HepG2 (cell line): ENCODE data around the gene PCSK7. TPM values are rescaled to one million over a fixed set of nuclear protein-coding genes. Genes with fewer than 3 reads are reported as not detected.

Experiments used
- ATAC-seq: fragments of 200-7000 bp; cut with Tn5 transposase; 3 replicates; pipeline ENCODE4 v1.9.1; 2020; ENCODE audit warnings: mild to moderate bottlenecking, moderate library complexity
- BruUV-seq: library from RNA; stranded (reverse); fragments of 400-500 nt; replicated peaks from 2 replicates; lab custom pipeline; 2021; lab: Mats Ljungman, UMichigan
- CTCF ChIA-PET: fragments of 300-600 bp; formaldehyde crosslinking; extraction: SDS; loops from one replicate; lab custom pipeline; 2021; ENCODE audit warnings: low total read pairs, inconsistent platforms, low intra/inter-chr PET ratio; lab: Yijun Ruan, JAX
- POLR2A ChIA-PET: fragments of 350-600 bp; sonication (Branson Sonifier 250); formaldehyde crosslinking; loops from one replicate; lab custom pipeline; 2020; ENCODE audit warnings: antibody characterized with exemption, inconsistent platforms; lab: Yijun Ruan, JAX
- DNase-seq: peaks from one replicate; pipeline ENCODE4 v3.0.0-alpha.2; 2015; ENCODE audit warnings: low spot score
- FAIRE-seq: peaks from 3 replicates; lab custom pipeline; 2011; peaks lifted over from hg19 to GRCh38; lab: Jason Lieb, UNC
- H2AFZ ChIP-seq: one replicate; pipeline ENCODE4 v1.6.1; 2011; ENCODE audit warnings: low read length, inconsistent platforms
- H3K27ac ChIP-seq: fragments of 300-600 bp; 3 replicates; pipeline ENCODE4 v1.8.0; 2011; ENCODE audit warnings: mixed run types, mild to moderate bottlenecking, mixed read lengths, low read length, inconsistent platforms; ENCODE audit not compliant: insufficient read depth; ENCODE audit errors: extremely low read length
- H3K27me3 ChIP-seq, 2 experiments: fragments of 200-600 bp in 1 of 2; 2 replicates in 1 of 2; 3 replicates in 1 of 2; pipeline versions ENCODE4 v1.6.0 to v1.8.0; 2011; ENCODE audit warnings: low read length in 2 of 2, mild to moderate bottlenecking in 2 of 2, moderate library complexity in 2 of 2, inconsistent platforms in 1 of 2; ENCODE audit not compliant: insufficient read depth in 2 of 2, control insufficient read depth in 1 of 2
- H3K36me3 ChIP-seq, 2 experiments: fragments of 200-600 bp in 1 of 2; replicated peaks in 1 of 2; 2 replicates in 1 of 2; 3 replicates in 1 of 2; pipeline versions ENCODE4 v1.5.1 to v1.8.0; 2011; ENCODE audit warnings: low read length in 2 of 2, inconsistent platforms in 1 of 2; ENCODE audit not compliant: insufficient read depth in 2 of 2, control insufficient read depth in 1 of 2
- H3K4me1 ChIP-seq: 2 replicates; pipeline ENCODE4 v1.5.1; 2012; ENCODE audit warnings: low read length, inconsistent platforms; ENCODE audit not compliant: insufficient read depth
- H3K4me2 ChIP-seq: 2 replicates; pipeline ENCODE4 v1.6.0; 2011; ENCODE audit warnings: low read depth, low read length, inconsistent platforms
- H3K4me3 ChIP-seq, 3 experiments: fragments of 200-600 bp in 1 of 3; sonication (generic), shearing (Covaris generic) in 1 of 3; replicated peaks in 1 of 3; 2 replicates each; pipeline ENCODE4 v1.5.1; 2011 to 2016; ENCODE audit warnings: low read length in 3 of 3, inconsistent platforms in 2 of 3, low read depth in 2 of 3, mild to moderate bottlenecking in 2 of 3, control low read depth in 1 of 3, mixed read lengths in 1 of 3; ENCODE audit not compliant: insufficient read depth in 1 of 3
- H3K79me2 ChIP-seq: one replicate; pipeline ENCODE4 v1.6.1; 2011; ENCODE audit warnings: low read length, inconsistent platforms; ENCODE audit not compliant: insufficient read depth
- H3K9ac ChIP-seq: 2 replicates; pipeline ENCODE4 v1.6.0; 2011; ENCODE audit warnings: mild to moderate bottlenecking, low read depth, low read length, inconsistent platforms; ENCODE audit not compliant: insufficient read depth
- H3K9me3 ChIP-seq: 2 replicates; pipeline ENCODE4 v1.5.1; 2012; ENCODE audit warnings: mild to moderate bottlenecking, low read length
- H4K20me1 ChIP-seq: 2 replicates; pipeline ENCODE4 v1.6.0; 2011; ENCODE audit warnings: inconsistent platforms, mild to moderate bottlenecking, low read length, moderate library complexity; ENCODE audit not compliant: insufficient read depth
- EED ChIP-seq: sonication (generic); formaldehyde crosslinking; IDR thresholded peaks from 2 replicates; pipeline ENCODE4 v1.5.0; 2020; ENCODE audit warnings: mild to moderate bottlenecking, missing genetic modification reagents
- PITX1 ChIP-seq: sonication (generic); formaldehyde crosslinking; IDR thresholded peaks from 2 replicates; pipeline ENCODE4 v1.5.1; 2020; ENCODE audit warnings: mild to moderate bottlenecking, missing genetic modification reagents
- ZC3H4 ChIP-seq: sonication (generic); formaldehyde crosslinking; IDR thresholded peaks from 2 replicates; pipeline ENCODE4 v1.4.0; 2020; ENCODE audit warnings: missing genetic modification reagents, borderline replicate concordance
- ZMAT3 ChIP-seq: sonication (generic); formaldehyde crosslinking; conservative IDR thresholded peaks from 2 replicates; pipeline ENCODE4 v1.7.0; 2021; ENCODE audit warnings: missing genetic modification reagents
- ZNF160 ChIP-seq: sonication (generic); formaldehyde crosslinking; IDR thresholded peaks from 2 replicates; pipeline ENCODE4 v1.8.0; 2022; ENCODE audit warnings: mild to moderate bottlenecking, inconsistent platforms, missing genetic modification reagents
- ZSCAN25 ChIP-seq: sonication (generic); formaldehyde crosslinking; IDR thresholded peaks from 2 replicates; pipeline ENCODE4 v1.8.0; 2022; ENCODE audit warnings: mild to moderate bottlenecking, missing genetic modification reagents
- WGBS: methylation state at CpG from one replicate; pipeline ENCODE4 v1.1.6; 2017; ENCODE audit warnings: low lambda C conversion rate; 5-methylcytosine and 5-hydroxymethylcytosine counted together
- in situ Hi-C: cut with HindIII; loops from 2 replicates; pipeline ENCODE4 v1.10.0; 2017; ENCODE audit warnings: low pct_unique_long_range_greater_than_20kb; ENCODE audit not compliant: extremely low pct_ligation_motif_present
- intact Hi-C: fragments of 100-400 bp; cut with micrococcal nuclease; formaldehyde crosslinking; loops from one replicate; pipeline ENCODE4 v1.10.0; 2022; ENCODE audit not compliant: unreplicated experiment
- polyA plus RNA-seq, 8 experiments: library from polyadenylated mRNA; depleted of rRNA in 3 of 8; stranded (reverse) in 7 of 8; unstranded in 1 of 8; fragments of >200 nt; fragmentation: Illumina TruSeq in 4 of 8; extraction: Trizol in 4 of 8; gene quantifications; 2 replicates each; pipeline versions ENCODE4 v1.2.1 to v1.2.3, GENCODE V29; 2011 to 2016; ENCODE audit warnings: low read depth in 4 of 8, missing spikeins in 1 of 8, mixed read lengths in 1 of 8; ENCODE audit not compliant: insufficient read depth in 1 of 8
- total RNA-seq, 5 experiments: library from RNA; depleted of rRNA; stranded (reverse); fragments of >200 nt; fragmentation: Illumina TruSeq; extraction: Trizol; gene quantifications; 2 replicates each; pipeline ENCODE4 v1.2.3, GENCODE V29; 2016; ENCODE audit warnings: low read depth in 1 of 5
- TF ChIP-seq, protein P1 (sequence below): sonication (generic); formaldehyde crosslinking; IDR thresholded peaks from 2 replicates; pipeline ENCODE4 v1.4.0; 2020; ENCODE audit warnings: missing genetic modification reagents
- TF ChIP-seq, protein P2 (sequence below): sonication (generic); formaldehyde crosslinking; IDR thresholded peaks from 2 replicates; pipeline ENCODE4 v1.4.0; 2020; ENCODE audit warnings: mild to moderate bottlenecking, missing genetic modification reagents
- TF ChIP-seq, protein P3 (sequence below): sonication (generic); formaldehyde crosslinking; conservative IDR thresholded peaks from 2 replicates; pipeline ENCODE4 v1.4.0; 2020; ENCODE audit warnings: missing genetic modification reagents
- TF ChIP-seq, protein P4 (sequence below): sonication (generic); formaldehyde crosslinking; IDR thresholded peaks from 2 replicates; pipeline ENCODE4 v1.5.0; 2020; ENCODE audit warnings: mild to moderate bottlenecking, missing genetic modification reagents
- TF ChIP-seq, protein P5 (sequence below): fragments of 450-650 bp; IDR thresholded peaks from 2 replicates; pipeline ENCODE4 v1.6.1; 2016

The PCSK7 gene
- total and polyA plus RNA-seq, 2 of the 13 experiments (the other 11 are each of a cell fraction or from before 2014, with no cell fraction given): 13.4 to 13.8 TPM

DNA sequence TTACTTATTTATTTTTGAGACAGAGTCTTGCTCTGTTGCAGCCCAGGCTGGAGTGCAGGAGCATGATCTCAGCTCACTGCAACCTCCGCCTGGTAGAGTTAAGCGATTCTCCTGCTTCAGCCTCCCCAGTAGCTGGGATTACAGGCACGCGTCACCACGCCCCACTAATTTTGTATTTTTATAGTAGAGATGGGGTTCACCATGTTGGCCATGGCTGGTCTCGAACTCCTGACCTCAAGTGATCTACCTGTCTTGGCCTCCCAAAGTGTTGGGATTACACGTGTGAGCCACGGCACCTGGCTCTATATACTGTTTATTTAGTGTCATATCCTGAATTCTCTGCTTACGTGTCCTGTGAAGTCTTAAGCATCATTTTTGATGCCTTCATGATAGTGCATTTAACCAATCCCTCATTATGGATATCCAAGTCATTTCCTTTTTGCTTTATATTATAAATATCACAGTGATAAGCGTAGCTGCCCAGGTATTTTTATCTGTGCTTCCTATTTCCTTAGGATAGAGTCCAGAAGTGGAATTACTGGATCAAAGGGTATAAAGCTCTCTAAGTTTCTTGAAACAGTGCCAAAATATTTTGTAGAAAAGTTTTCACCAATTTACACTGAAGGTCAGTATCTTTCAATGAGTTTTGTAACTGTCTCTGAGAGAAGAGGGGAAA lies 54.2 kb downstream of the PCSK7 start:
- ATAC-seq (no peak), DNase-seq (no peak), FAIRE-seq (no peak)
- in situ Hi-C loops (no loop called here), intact Hi-C loops (no loop called here)
- Histone ChIP-seq H3K9me3 (no peaks in the 10 kb centered on the region), H3K27ac (peak overlapping the region; percentile 73), H3K4me3 (peak overlapping the region in 2 of 3 experiments; percentile 82 to 97; a peak in 3 of 6 replicates), H3K4me1 (peaks cover 45% of the 10 kb centered on the region), H3K79me2 (peaks cover 6% of the 10 kb centered on the region), H3K9ac (peak overlapping the region; percentile 50; the same call in 1 of the 2 replicates), H3K36me3 (peaks cover 3 to 9% of the 10 kb centered on the region in 2 experiments; a peak in 4 of 5 replicates), H2AFZ (no peak overlapping the region), H3K4me2 (peak overlapping the region; percentile 74), H3K27me3 (no peaks in the 10 kb centered on the region; a peak in 1 of 5 replicates), H4K20me1 (no peaks in the 10 kb centered on the region; the same call in 1 of the 2 replicates)
- WGBS: 94% methylated on average over 10 of the region's 10 CpGs
- ChIA-PET CTCF (no interaction called here), POLR2A (interaction anchor here (0.7 to 1.3 kb wide), 2 partner anchors 39 to 340 kb away, joined by 4 to 12 read pairs; partner anchors contain the start of gene APOA1)
- TF ChIP-seq ZC3H4 (no peak), ZSCAN25 (CRISPR knock-in tag) (no peak), ZMAT3 (CRISPR knock-in tag) (no peak), ZNF160 (CRISPR knock-in tag) (no peak), EED (no peak), PITX1 (no peak)
- TF ChIP-seq, protein P1, sequence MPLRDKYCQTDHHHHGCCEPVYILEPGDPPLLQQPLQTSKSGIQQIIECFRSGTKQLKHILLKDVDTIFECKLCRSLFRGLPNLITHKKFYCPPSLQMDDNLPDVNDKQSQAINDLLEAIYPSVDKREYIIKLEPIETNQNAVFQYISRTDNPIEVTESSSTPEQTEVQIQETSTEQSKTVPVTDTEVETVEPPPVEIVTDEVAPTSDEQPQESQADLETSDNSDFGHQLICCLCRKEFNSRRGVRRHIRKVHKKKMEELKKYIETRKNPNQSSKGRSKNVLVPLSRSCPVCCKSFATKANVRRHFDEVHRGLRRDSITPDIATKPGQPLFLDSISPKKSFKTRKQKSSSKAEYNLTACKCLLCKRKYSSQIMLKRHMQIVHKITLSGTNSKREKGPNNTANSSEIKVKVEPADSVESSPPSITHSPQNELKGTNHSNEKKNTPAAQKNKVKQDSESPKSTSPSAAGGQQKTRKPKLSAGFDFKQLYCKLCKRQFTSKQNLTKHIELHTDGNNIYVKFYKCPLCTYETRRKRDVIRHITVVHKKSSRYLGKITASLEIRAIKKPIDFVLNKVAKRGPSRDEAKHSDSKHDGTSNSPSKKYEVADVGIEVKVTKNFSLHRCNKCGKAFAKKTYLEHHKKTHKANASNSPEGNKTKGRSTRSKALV (CRISPR knock-in tag): no peak
- TF ChIP-seq, protein P2, sequence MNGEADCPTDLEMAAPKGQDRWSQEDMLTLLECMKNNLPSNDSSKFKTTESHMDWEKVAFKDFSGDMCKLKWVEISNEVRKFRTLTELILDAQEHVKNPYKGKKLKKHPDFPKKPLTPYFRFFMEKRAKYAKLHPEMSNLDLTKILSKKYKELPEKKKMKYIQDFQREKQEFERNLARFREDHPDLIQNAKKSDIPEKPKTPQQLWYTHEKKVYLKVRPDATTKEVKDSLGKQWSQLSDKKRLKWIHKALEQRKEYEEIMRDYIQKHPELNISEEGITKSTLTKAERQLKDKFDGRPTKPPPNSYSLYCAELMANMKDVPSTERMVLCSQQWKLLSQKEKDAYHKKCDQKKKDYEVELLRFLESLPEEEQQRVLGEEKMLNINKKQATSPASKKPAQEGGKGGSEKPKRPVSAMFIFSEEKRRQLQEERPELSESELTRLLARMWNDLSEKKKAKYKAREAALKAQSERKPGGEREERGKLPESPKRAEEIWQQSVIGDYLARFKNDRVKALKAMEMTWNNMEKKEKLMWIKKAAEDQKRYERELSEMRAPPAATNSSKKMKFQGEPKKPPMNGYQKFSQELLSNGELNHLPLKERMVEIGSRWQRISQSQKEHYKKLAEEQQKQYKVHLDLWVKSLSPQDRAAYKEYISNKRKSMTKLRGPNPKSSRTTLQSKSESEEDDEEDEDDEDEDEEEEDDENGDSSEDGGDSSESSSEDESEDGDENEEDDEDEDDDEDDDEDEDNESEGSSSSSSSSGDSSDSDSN (CRISPR knock-in tag): no peak
- TF ChIP-seq, protein P3, sequence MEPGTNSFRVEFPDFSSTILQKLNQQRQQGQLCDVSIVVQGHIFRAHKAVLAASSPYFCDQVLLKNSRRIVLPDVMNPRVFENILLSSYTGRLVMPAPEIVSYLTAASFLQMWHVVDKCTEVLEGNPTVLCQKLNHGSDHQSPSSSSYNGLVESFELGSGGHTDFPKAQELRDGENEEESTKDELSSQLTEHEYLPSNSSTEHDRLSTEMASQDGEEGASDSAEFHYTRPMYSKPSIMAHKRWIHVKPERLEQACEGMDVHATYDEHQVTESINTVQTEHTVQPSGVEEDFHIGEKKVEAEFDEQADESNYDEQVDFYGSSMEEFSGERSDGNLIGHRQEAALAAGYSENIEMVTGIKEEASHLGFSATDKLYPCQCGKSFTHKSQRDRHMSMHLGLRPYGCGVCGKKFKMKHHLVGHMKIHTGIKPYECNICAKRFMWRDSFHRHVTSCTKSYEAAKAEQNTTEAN (CRISPR knock-in tag): no peak
- TF ChIP-seq, protein P4, sequence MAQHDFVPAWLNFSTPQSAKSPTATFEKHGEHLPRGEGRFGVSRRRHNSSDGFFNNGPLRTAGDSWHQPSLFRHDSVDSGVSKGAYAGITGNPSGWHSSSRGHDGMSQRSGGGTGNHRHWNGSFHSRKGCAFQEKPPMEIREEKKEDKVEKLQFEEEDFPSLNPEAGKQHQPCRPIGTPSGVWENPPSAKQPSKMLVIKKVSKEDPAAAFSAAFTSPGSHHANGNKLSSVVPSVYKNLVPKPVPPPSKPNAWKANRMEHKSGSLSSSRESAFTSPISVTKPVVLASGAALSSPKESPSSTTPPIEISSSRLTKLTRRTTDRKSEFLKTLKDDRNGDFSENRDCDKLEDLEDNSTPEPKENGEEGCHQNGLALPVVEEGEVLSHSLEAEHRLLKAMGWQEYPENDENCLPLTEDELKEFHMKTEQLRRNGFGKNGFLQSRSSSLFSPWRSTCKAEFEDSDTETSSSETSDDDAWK (CRISPR knock-in tag): no peak
- TF ChIP-seq, protein P5, sequence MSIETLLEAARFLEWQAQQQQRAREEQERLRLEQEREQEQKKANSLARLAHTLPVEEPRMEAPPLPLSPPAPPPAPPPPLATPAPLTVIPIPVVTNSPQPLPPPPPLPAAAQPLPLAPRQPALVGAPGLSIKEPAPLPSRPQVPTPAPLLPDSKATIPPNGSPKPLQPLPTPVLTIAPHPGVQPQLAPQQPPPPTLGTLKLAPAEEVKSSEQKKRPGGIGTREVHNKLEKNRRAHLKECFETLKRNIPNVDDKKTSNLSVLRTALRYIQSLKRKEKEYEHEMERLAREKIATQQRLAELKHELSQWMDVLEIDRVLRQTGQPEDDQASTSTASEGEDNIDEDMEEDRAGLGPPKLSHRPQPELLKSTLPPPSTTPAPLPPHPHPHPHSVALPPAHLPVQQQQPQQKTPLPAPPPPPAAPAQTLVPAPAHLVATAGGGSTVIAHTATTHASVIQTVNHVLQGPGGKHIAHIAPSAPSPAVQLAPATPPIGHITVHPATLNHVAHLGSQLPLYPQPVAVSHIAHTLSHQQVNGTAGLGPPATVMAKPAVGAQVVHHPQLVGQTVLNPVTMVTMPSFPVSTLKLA: no peak
- BruUV-seq: no TSS peak
